ENCODE measurements around the gene WDR44. TPM values are rescaled to one million over a fixed set of nuclear protein-coding genes. Genes with fewer than 3 reads are reported as not detected.

WDR44 gene
- total and polyA plus RNA-seq, 2 of the 13 experiments (the other 11 are each of a cell fraction or from before 2014, with no cell fraction given) = 2.2 to 4.3 TPM

GRCh38 chrX:118349188-118349587 lies 3.3 kb downstream of the WDR44 start:
- H3K27me3 ChIP-seq (ENCODE audit: control insufficient read depth in 1 of 2, insufficient read depth in 2 of 2, low read length in 2 of 2) = no peaks in the 10 kb centered on the region; a peak in 1 of 5 replicates
- in situ Hi-C loops (cut with HindIII; ENCODE audit: extremely low pct_ligation_motif_present, low pct_unique_long_range_greater_than_20kb) = no loop called here
- no peak for FAIRE-seq
- intact Hi-C loops (cut with micrococcal nuclease; ENCODE audit: unreplicated experiment) = no loop called here
- H3K4me2 ChIP-seq (ENCODE audit: low read depth, low read length) = no peak overlapping the region
- CTCF ChIA-PET (ENCODE audit: low intra/inter-chr PET ratio, low total read pairs) = no interaction called here
- WGBS (ENCODE audit: low lambda C conversion rate) = 100% methylated on average over 2 of the region's 2 CpGs
- no peak for DNase-seq (ENCODE audit: low spot score)
- POLR2A ChIA-PET = no interaction called here
- no peak overlapping the region for H3K9ac ChIP-seq (ENCODE audit: insufficient read depth, low read depth, low read length)
- H3K79me2 ChIP-seq (ENCODE audit: insufficient read depth, low read length) = peaks cover 39% of the 10 kb centered on the region
- TF ChIP-seq ZNF256 (CRISPR knock-in tag; conservative IDR thresholded peaks at IDR 0.05) (no peak), ZNF121 (CRISPR knock-in tag; IDR thresholded peaks at IDR 0.05) (peak; percentile 53; the same call in 1 of the 2 replicates), ZNF563 (CRISPR knock-in tag; IDR thresholded peaks at IDR 0.05) (no peak)
- H2AFZ ChIP-seq (ENCODE audit: low read length) = no peak overlapping the region
- no peaks in the 10 kb centered on the region for H3K36me3 ChIP-seq (replicated peaks in 1 of 2; ENCODE audit: control insufficient read depth in 1 of 2, insufficient read depth in 2 of 2, low read length in 2 of 2)
- H3K27ac ChIP-seq (ENCODE audit: extremely low read length, insufficient read depth, low read length) = no peak overlapping the region
- no peak for ATAC-seq
- no TSS peak for BruUV-seq (replicated peaks)
- H3K9me3 ChIP-seq (ENCODE audit: low read length) = no peaks in the 10 kb centered on the region
- H3K4me1 ChIP-seq (ENCODE audit: insufficient read depth, low read length) = peaks cover 14% of the 10 kb centered on the region
- no peaks in the 10 kb centered on the region for H4K20me1 ChIP-seq (ENCODE audit: insufficient read depth, low read length)
- H3K4me3 ChIP-seq (replicated peaks in 1 of 3; ENCODE audit: insufficient read depth in 1 of 3, low read depth in 2 of 3, low read length in 3 of 3) = no peak overlapping the region

GRCh38 chrX:118350221-118350620 lies 4.3 kb downstream of the WDR44 start:
- in situ Hi-C loops (cut with HindIII; ENCODE audit: extremely low pct_ligation_motif_present, low pct_unique_long_range_greater_than_20kb) = no loop called here
- POLR2A ChIA-PET = no interaction called here
- FAIRE-seq (no peak), ATAC-seq (no peak), DNase-seq (ENCODE audit: low spot score) (no peak)
- no peak overlapping the region for H2AFZ ChIP-seq (ENCODE audit: low read length)
- peaks cover 39% of the 10 kb centered on the region for H3K79me2 ChIP-seq (ENCODE audit: insufficient read depth, low read length)
- H4K20me1 ChIP-seq (ENCODE audit: insufficient read depth, low read length) = no peaks in the 10 kb centered on the region
- CTCF ChIA-PET (ENCODE audit: low intra/inter-chr PET ratio, low total read pairs) = no interaction called here
- no peaks in the 10 kb centered on the region for H3K9me3 ChIP-seq (ENCODE audit: low read length)
- intact Hi-C loops (cut with micrococcal nuclease; ENCODE audit: unreplicated experiment) = no loop called here
- no peak overlapping the region for H3K9ac ChIP-seq (ENCODE audit: insufficient read depth, low read depth, low read length)
- H3K27me3 ChIP-seq (ENCODE audit: control insufficient read depth in 1 of 2, insufficient read depth in 2 of 2, low read length in 2 of 2) = no peaks in the 10 kb centered on the region; a peak in 1 of 5 replicates
- WGBS (ENCODE audit: low lambda C conversion rate) = 85% methylated on average over 6 of the region's 6 CpGs
- H3K4me3 ChIP-seq (replicated peaks in 1 of 3; ENCODE audit: insufficient read depth in 1 of 3, low read depth in 2 of 3, low read length in 3 of 3) = no peak overlapping the region
- peaks cover 18% of the 10 kb centered on the region for H3K4me1 ChIP-seq (ENCODE audit: insufficient read depth, low read length)
- no peak overlapping the region for H3K27ac ChIP-seq (ENCODE audit: extremely low read length, insufficient read depth, low read length)
- 0 out of 2 replicates have a peak overlapping the region, but pooled peaks have one; percentile 3 for H3K4me2 ChIP-seq (ENCODE audit: low read depth, low read length)
- no peaks in the 10 kb centered on the region for H3K36me3 ChIP-seq (replicated peaks in 1 of 2; ENCODE audit: control insufficient read depth in 1 of 2, insufficient read depth in 2 of 2, low read length in 2 of 2)
- no TSS peak for BruUV-seq (replicated peaks)
- TF ChIP-seq ZNF362 (CRISPR knock-in tag; IDR thresholded peaks at IDR 0.05; ENCODE audit: borderline replicate concordance) (no peak), AHR (CRISPR knock-in tag; IDR thresholded peaks at IDR 0.05) (no peak), ZBTB7B (CRISPR knock-in tag; IDR thresholded peaks at IDR 0.05) (no peak), SP5 (CRISPR knock-in tag; IDR thresholded peaks at IDR 0.05; ENCODE audit: borderline replicate concordance, low read depth) (no peak), ZC3H4 (CRISPR knock-in tag; IDR thresholded peaks at IDR 0.05; ENCODE audit: borderline replicate concordance) (no peak), SIX1 (CRISPR knock-in tag; IDR thresholded peaks at IDR 0.05; ENCODE audit: borderline replicate concordance) (no peak), ZSCAN29 (CRISPR knock-in tag; conservative IDR thresholded peaks at IDR 0.05) (no peak), ZHX1 (CRISPR knock-in tag; IDR thresholded peaks at IDR 0.05; ENCODE audit: low read depth) (no peak), FOXP1 (IDR thresholded peaks at IDR 0.05) (no peak), FOXP1 (CRISPR knock-in tag; IDR thresholded peaks at IDR 0.05) (no peak)
- TF ChIP-seq, protein P1, sequence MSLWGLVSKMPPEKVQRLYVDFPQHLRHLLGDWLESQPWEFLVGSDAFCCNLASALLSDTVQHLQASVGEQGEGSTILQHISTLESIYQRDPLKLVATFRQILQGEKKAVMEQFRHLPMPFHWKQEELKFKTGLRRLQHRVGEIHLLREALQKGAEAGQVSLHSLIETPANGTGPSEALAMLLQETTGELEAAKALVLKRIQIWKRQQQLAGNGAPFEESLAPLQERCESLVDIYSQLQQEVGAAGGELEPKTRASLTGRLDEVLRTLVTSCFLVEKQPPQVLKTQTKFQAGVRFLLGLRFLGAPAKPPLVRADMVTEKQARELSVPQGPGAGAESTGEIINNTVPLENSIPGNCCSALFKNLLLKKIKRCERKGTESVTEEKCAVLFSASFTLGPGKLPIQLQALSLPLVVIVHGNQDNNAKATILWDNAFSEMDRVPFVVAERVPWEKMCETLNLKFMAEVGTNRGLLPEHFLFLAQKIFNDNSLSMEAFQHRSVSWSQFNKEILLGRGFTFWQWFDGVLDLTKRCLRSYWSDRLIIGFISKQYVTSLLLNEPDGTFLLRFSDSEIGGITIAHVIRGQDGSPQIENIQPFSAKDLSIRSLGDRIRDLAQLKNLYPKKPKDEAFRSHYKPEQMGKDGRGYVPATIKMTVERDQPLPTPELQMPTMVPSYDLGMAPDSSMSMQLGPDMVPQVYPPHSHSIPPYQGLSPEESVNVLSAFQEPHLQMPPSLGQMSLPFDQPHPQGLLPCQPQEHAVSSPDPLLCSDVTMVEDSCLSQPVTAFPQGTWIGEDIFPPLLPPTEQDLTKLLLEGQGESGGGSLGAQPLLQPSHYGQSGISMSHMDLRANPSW (CRISPR knock-in tag; IDR thresholded peaks at IDR 0.05; ENCODE audit: borderline replicate concordance) = no peak

Data from HepG2 (cell line).